Gastrocnemius medialis (tissue), 4 donors: ENCODE results near the gene KRTAP6-3.

Source experiments
- CTCF ChIP-seq, 5 experiments: fragments of 450-650 bp in 3 of 5; fragments of 200-600 bp in 2 of 5; sonication (generic) in 2 of 5; IDR thresholded peaks in 4 of 5; conservative IDR thresholded peaks in 1 of 5; 1 replicate in 4 of 5; 2 replicates in 1 of 5; pipeline ENCODE4 v1.5.1; 2016 to 2019; ENCODE audit warnings: antibody characterized with exemption in 5 of 5, mild to moderate bottlenecking in 3 of 5, moderate library complexity in 3 of 5
- POLR2A ChIP-seq, 2 donors: fragments of 450-650 bp; IDR thresholded peaks; one replicate each; pipeline ENCODE4 v1.6.1; 2017; ENCODE audit warnings: antibody characterized with exemption in 2 of 2, mild to moderate bottlenecking in 2 of 2, moderate library complexity in 2 of 2

GRCh38 chr21:30642564-30642963 is 50.3 kb downstream of the KRTAP6-3 start, which contains the start of gene KRTAP20-3:
- TF ChIP-seq POLR2A (IDR thresholded peaks at IDR 0.05) (no peak), CTCF (IDR thresholded peaks at IDR 0.05 in 4 of 5, conservative IDR thresholded peaks at IDR 0.05 in 1 of 5) (no peak)
